Natural killer cell (primary cell): ENCODE measurements around the gene TNIK. TPM values are rescaled to one million over a fixed set of nuclear protein-coding genes. Genes with fewer than 3 reads are reported as not detected.
"Not testable (repeated sequence)": the region's sequence is repeated elsewhere in the genome, so short reads cannot be mapped to it uniquely, and the experiment has no call there.

ENCODE experiments used
- ATAC-seq, 3 donors: fragments of 150-1000 bp in 2 of 3; fragments of 200-7000 bp in 1 of 3; cut with Tn5 transposase; 1 replicate in 1 of 3; 2 replicates in 2 of 3; pipeline ENCODE4 v1.10.0; 2021; ENCODE audit warnings: mild to moderate bottlenecking in 2 of 3, moderate library complexity in 2 of 3
- DNase-seq, 2 donors: peaks; one replicate each; pipeline versions ENCODE4 v3.0.0 to v3.0.0-alpha.2; 2013 to 2021; ENCODE audit warnings: mixed read lengths in 1 of 2
- H3K27ac ChIP-seq: one replicate; pipeline ENCODE4 v1.5.1; 2013; ENCODE audit warnings: mild to moderate bottlenecking, low read length
- H3K27me3 ChIP-seq: one replicate; pipeline ENCODE4 v1.6.1; 2013; ENCODE audit warnings: low read length; ENCODE audit not compliant: control insufficient read depth, insufficient read depth
- H3K36me3 ChIP-seq: one replicate; pipeline ENCODE4 v1.6.1; 2013; ENCODE audit warnings: low read length; ENCODE audit not compliant: control insufficient read depth, insufficient read depth
- H3K4me1 ChIP-seq: one replicate; pipeline ENCODE4 v1.6.1; 2013; ENCODE audit warnings: low read length; ENCODE audit not compliant: control insufficient read depth, insufficient read depth
- H3K4me3 ChIP-seq: one replicate; pipeline ENCODE4 v1.5.1; 2013; ENCODE audit warnings: low read length
- H3K9me3 ChIP-seq: one replicate; pipeline ENCODE4 v1.6.1; 2013; ENCODE audit warnings: low read length; ENCODE audit not compliant: control insufficient read depth, insufficient read depth
- H3K27ac Mint-ChIP-seq, 2 donors: one replicate each; pipeline ENCODE4 v1.8.0; 2022; ENCODE audit warnings: mild to moderate bottlenecking in 2 of 2, mixed read lengths in 2 of 2, moderate library complexity in 1 of 2
- H3K27me3 Mint-ChIP-seq, 2 donors: one replicate each; pipeline ENCODE4 v1.8.0; 2022; ENCODE audit warnings: low read depth in 2 of 2, mixed read lengths in 2 of 2
- H3K36me3 Mint-ChIP-seq: one replicate; pipeline ENCODE4 v1.8.0; 2022; ENCODE audit warnings: mixed read lengths
- H3K4me1 Mint-ChIP-seq, 2 donors: one replicate each; pipeline ENCODE4 v1.8.0; 2022; ENCODE audit warnings: mixed read lengths in 2 of 2
- H3K4me3 Mint-ChIP-seq: one replicate; pipeline ENCODE4 v1.8.0; 2022; ENCODE audit warnings: mild to moderate bottlenecking, moderate library complexity, mixed read lengths
- H3K9me3 Mint-ChIP-seq, 2 donors: one replicate each; pipeline ENCODE4 v1.8.0; 2022; ENCODE audit warnings: mixed read lengths in 2 of 2
- WGBS: methylation state at CpG from one replicate; pipeline ENCODE4 v1.1.7; 2013; ENCODE audit warnings: missing lambda C conversion rate; ENCODE audit not compliant: insufficient coverage; 5-methylcytosine and 5-hydroxymethylcytosine counted together
- intact Hi-C: fragments of 100-400 bp; cut with micrococcal nuclease; formaldehyde crosslinking; loops from one replicate; pipeline ENCODE4 v1.14.2; 2022
- total RNA-seq, 4 donors: library from RNA; stranded (reverse); fragments of 120-200 nt in 1 of 4; gene quantifications; one replicate each; pipeline versions ENCODE4 v1.2.3 to v1.2.4, GENCODE V29; 2013 to 2022
- TF ChIP-seq, protein P1 (sequence below): fragments of 200-600 bp; IDR thresholded peaks from one replicate; pipeline ENCODE4 v1.8.0; 2022; ENCODE audit warnings: antibody characterized with exemption

TNIK gene
- total RNA-seq, 3 donors from 2014 or later (not counting 1 experiment from before 2014, with no cell fraction given), result 93.7 to 122 (median 119) TPM

DNA sequence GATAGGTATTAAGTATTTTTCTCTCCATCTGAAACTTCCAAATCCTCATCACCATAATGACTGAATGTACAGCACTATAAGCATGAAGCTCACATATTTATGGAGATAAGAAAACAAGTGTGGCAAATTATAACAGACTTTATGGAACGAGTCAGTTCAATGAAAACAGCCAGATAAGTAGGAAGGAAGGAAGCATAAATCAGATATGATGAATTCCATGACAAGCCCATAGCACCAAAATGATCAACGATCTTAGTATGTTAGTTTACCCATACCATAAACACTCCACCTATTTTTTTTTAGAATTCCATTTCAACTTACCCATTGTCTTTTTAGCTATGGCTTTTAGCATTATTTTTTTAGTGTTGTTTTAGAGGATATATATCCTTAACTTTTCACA, 169.5 kb downstream of the TNIK start:
- H3K27ac ChIP-seq, result no peak overlapping the region
- no peaks in the 10 kb centered on the region for H3K36me3 ChIP-seq
- H3K4me1 ChIP-seq, result peaks cover 21% of the 10 kb centered on the region
- no peak overlapping the region for H3K4me3 ChIP-seq
- no peaks in the 10 kb centered on the region for H3K27me3 ChIP-seq
- intact Hi-C loops, result no loop called here
- DNase-seq, result no peak
- H3K36me3 Mint-ChIP-seq, result no peaks in the 10 kb centered on the region
- TF ChIP-seq, protein P1, sequence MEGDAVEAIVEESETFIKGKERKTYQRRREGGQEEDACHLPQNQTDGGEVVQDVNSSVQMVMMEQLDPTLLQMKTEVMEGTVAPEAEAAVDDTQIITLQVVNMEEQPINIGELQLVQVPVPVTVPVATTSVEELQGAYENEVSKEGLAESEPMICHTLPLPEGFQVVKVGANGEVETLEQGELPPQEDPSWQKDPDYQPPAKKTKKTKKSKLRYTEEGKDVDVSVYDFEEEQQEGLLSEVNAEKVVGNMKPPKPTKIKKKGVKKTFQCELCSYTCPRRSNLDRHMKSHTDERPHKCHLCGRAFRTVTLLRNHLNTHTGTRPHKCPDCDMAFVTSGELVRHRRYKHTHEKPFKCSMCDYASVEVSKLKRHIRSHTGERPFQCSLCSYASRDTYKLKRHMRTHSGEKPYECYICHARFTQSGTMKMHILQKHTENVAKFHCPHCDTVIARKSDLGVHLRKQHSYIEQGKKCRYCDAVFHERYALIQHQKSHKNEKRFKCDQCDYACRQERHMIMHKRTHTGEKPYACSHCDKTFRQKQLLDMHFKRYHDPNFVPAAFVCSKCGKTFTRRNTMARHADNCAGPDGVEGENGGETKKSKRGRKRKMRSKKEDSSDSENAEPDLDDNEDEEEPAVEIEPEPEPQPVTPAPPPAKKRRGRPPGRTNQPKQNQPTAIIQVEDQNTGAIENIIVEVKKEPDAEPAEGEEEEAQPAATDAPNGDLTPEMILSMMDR, result no peak
- no peak for ATAC-seq
- no peaks in the 10 kb centered on the region for H3K27me3 Mint-ChIP-seq
- no peaks in the 10 kb centered on the region for H3K9me3 Mint-ChIP-seq
- 50% methylated on average over 1 of the region's 2 CpGs for WGBS
- H3K9me3 ChIP-seq, result no peaks in the 10 kb centered on the region
- no peak overlapping the region for H3K27ac Mint-ChIP-seq
- peaks cover 58 to 72% of the 10 kb centered on the region in 2 donors for H3K4me1 Mint-ChIP-seq
- H3K4me3 Mint-ChIP-seq, result no peak overlapping the region

DNA sequence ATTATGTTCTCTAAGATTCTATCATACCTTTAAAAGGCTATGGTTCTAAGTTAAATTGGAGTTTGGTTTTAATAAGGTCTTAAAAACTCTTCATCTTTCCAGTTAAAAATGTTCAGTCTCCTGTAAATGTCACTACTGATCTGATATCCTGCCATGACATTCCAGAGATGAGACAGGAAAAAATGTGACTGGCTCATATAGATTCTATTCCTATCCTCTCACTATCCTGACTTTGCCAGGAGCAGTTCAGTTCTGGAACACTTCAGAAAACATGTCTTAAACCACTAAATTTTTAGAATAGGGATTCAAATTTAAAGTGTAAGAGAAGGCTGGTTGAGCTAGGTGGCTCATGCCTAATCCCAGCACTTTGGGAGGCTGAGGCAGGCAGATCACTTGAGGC, 170.9 kb downstream of the TNIK start:
- H3K4me1 Mint-ChIP-seq, result peaks cover 59 to 74% of the 10 kb centered on the region in 2 donors
- H3K27ac Mint-ChIP-seq, result peak overlapping the region in 1 of 2 donors; percentile 52
- ATAC-seq, result no peak
- no peaks in the 10 kb centered on the region for H3K36me3 Mint-ChIP-seq
- no peak overlapping the region for H3K4me3 Mint-ChIP-seq
- peaks cover 12% of the 10 kb centered on the region for H3K4me1 ChIP-seq
- H3K27me3 Mint-ChIP-seq, result no peaks in the 10 kb centered on the region
- no peaks in the 10 kb centered on the region for H3K9me3 Mint-ChIP-seq
- no peaks in the 10 kb centered on the region for H3K36me3 ChIP-seq
- DNase-seq, result no peak
- intact Hi-C loops, result no loop called here
- no peaks in the 10 kb centered on the region for H3K9me3 ChIP-seq
- H3K27me3 ChIP-seq, result no peaks in the 10 kb centered on the region
- TF ChIP-seq, protein P1, result no peak
- no peak overlapping the region for H3K4me3 ChIP-seq
- H3K27ac ChIP-seq, result no peak overlapping the region

DNA sequence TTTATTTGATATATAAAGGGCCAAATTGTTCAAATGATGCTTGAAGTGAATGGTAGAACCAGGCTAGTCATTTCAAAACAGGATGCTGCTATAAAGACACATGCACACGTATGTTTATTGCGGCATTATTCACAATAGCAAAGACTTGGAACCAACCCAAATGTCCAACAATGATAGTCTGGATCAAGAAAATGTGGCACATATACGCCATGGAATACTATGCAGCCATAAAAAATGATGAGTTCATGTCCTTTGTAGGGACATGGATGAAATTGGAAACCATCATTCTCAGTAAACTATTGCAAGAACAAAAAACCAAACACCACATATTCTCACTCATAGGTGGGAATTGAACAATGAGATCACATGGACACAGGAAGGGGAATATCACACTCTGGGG, 172.4 kb downstream of the TNIK start:
- H3K36me3 Mint-ChIP-seq, DNase-seq, H3K9me3 Mint-ChIP-seq, H3K27ac Mint-ChIP-seq, H3K4me1 ChIP-seq, H3K27me3 Mint-ChIP-seq, H3K36me3 ChIP-seq, ATAC-seq, H3K9me3 ChIP-seq, H3K27ac ChIP-seq, H3K4me3 Mint-ChIP-seq, H3K27me3 ChIP-seq, H3K4me3 ChIP-seq, intact Hi-C loops: not testable (repeated sequence)
- whole genome bisulfite sequencing, result 100% methylated on average over 2 of the region's 3 CpGs
- H3K4me1 Mint-ChIP-seq, result peaks cover 57 to 75% of the 10 kb centered on the region in 2 donors

DNA sequence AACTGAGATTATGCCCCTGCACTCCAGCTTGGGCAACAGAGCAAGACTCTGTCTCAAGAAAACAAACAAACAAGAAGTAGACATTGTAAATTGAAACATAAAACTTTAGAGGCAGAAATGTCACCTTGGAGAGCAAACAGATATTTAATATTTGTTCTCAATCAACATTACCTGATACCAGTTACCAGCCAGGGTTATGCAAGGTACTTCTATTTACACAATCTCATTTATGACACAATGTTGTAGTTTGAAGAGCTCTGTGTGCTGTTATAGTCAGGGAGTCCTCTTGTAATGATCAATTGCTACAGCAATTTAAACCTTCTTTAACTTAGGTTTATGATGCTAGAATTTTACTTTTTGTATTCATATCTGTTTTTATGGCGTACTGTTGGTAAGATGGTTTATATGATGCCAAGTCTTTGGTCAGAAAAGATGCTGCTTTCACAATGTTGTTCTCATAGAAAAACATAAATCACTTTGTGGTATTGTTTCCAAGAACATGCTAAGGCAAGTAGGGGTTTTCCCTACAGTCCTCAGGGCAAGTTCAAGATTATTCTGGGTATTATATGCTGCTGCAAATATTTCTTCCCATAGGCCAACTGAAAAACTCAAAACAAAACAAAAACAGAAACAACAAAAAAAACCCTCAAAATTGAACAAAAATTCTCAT, 173.5 kb downstream of the TNIK start:
- Histone ChIP-seq H3K27ac (no peak overlapping the region), H3K4me1 (no peaks in the 10 kb centered on the region), H3K9me3 (no peaks in the 10 kb centered on the region), H3K36me3 (no peaks in the 10 kb centered on the region), H3K27me3 (no peaks in the 10 kb centered on the region), H3K4me3 (no peak overlapping the region)
- H3K27me3 Mint-ChIP-seq, result no peaks in the 10 kb centered on the region
- no peaks in the 10 kb centered on the region for H3K36me3 Mint-ChIP-seq
- H3K4me1 Mint-ChIP-seq, result peaks cover 60 to 72% of the 10 kb centered on the region in 2 donors
- ATAC-seq (peak in 2 of 3 donors; percentile 40 to 44), DNase-seq (peak in 1 of 2 donors; percentile 43)
- intact Hi-C loops, result no loop called here
- H3K27ac Mint-ChIP-seq, result no peak overlapping the region
- no peak overlapping the region for H3K4me3 Mint-ChIP-seq
- WGBS, result 57% methylated on average over 1 of the region's 1 CpG
- TF ChIP-seq, protein P1, result no peak
- no peaks in the 10 kb centered on the region for H3K9me3 Mint-ChIP-seq
